SK-N-SH (cell line): Measurements from ENCODE around the gene DENND5B. TPM values are rescaled to one million over a fixed set of nuclear protein-coding genes. Genes with fewer than 3 reads are reported as not detected.
A peak's percentile ranks its signal among the peaks of the same experiment; 100 is the strongest.

ENCODE experiments used
- CTCF ChIA-PET: fragments of 300-600, 350-600 bp; formaldehyde crosslinking; extraction: SDS; loops from one replicate; lab custom pipeline; 2021; lab: Yijun Ruan, JAX
- POLR2A ChIA-PET: fragments of 350-600 bp; sonication (Branson Sonifier 250); formaldehyde crosslinking; extraction: SDS; loops from one replicate; lab custom pipeline; 2020; ENCODE audit warnings: antibody characterized with exemption, inconsistent platforms; lab: Yijun Ruan, JAX
- DNase-seq: peaks from one replicate; pipeline ENCODE4 v3.0.0; 2012
- H2AFZ ChIP-seq: fragments of 200-600 bp; sonication (generic); 2 replicates; pipeline ENCODE4 v1.8.1; 2016; ENCODE audit warnings: antibody characterized with exemption, mild to moderate bottlenecking, low read depth
- H3F3A ChIP-seq: fragments of 200-600 bp; sonication (generic); replicated peaks from 2 replicates; pipeline ENCODE3; 2016; ENCODE audit warnings: antibody characterized with exemption, mild to moderate bottlenecking; ENCODE audit not compliant: insufficient read depth
- H3K27ac ChIP-seq, 2 experiments: fragments of 200-500 bp in 1 of 2; fragments of 200-600 bp in 1 of 2; sonication (Bioruptor generic) in 1 of 2; sonication (generic), shearing (Covaris generic) in 1 of 2; 2 replicates each; pipeline versions ENCODE4 v1.5.1 to v1.6.1; 2014 to 2016; ENCODE audit warnings: low read depth in 2 of 2, inconsistent platforms in 1 of 2, low read length in 1 of 2, mild to moderate bottlenecking in 1 of 2, mixed read lengths in 1 of 2
- H3K27me3 ChIP-seq: fragments of 200-600 bp; sonication (generic), shearing (Covaris generic); 2 replicates; pipeline ENCODE4 v1.6.1; 2016; ENCODE audit warnings: mixed run types; ENCODE audit not compliant: insufficient read depth
- H3K36me3 ChIP-seq, 2 experiments: fragments of 200-500 bp in 1 of 2; fragments of 200-600 bp in 1 of 2; sonication (Bioruptor generic) in 1 of 2; sonication (generic) in 1 of 2; replicated peaks in 1 of 2; 2 replicates each; pipeline versions ENCODE3 to v1.5.1; 2014 to 2016; ENCODE audit warnings: low read length in 1 of 2, mild to moderate bottlenecking in 1 of 2; ENCODE audit not compliant: insufficient read depth in 2 of 2, control insufficient read depth in 1 of 2
- H3K4me1 ChIP-seq, 2 experiments: fragments of 200-500 bp in 1 of 2; fragments of 200-600 bp in 1 of 2; sonication (Bioruptor generic) in 1 of 2; sonication (generic), shearing (Covaris generic) in 1 of 2; 2 replicates each; pipeline versions ENCODE4 v1.5.1 to v1.6.1; 2014 to 2016; ENCODE audit warnings: low read depth in 1 of 2, low read length in 1 of 2, mixed run types in 1 of 2; ENCODE audit not compliant: insufficient read depth in 2 of 2, control insufficient read depth in 1 of 2
- H3K4me2 ChIP-seq: fragments of 200-600 bp; sonication (generic), shearing (Covaris generic); 2 replicates; pipeline ENCODE4 v1.6.1; 2017; ENCODE audit warnings: mixed run types
- H3K4me3 ChIP-seq, 2 experiments: fragments of 200-500 bp in 1 of 2; fragments of 200-600 bp in 1 of 2; sonication (Bioruptor generic) in 1 of 2; sonication (generic), shearing (Covaris generic) in 1 of 2; 2 replicates each; pipeline versions ENCODE4 v1.5.1 to v1.8.1; 2014 to 2016; ENCODE audit warnings: low read depth in 2 of 2, inconsistent platforms in 1 of 2, low read length in 1 of 2, mild to moderate bottlenecking in 1 of 2, mixed read lengths in 1 of 2, moderate library complexity in 1 of 2
- H3K79me2 ChIP-seq: fragments of 200-600 bp; sonication (generic); 2 replicates; pipeline ENCODE4 v1.8.1; 2017; ENCODE audit warnings: mild to moderate bottlenecking; ENCODE audit not compliant: insufficient read depth
- H3K9ac ChIP-seq: fragments of 200-600 bp; sonication (generic); 2 replicates; pipeline ENCODE4 v1.6.1; 2017; ENCODE audit warnings: mixed run types
- H3K9me2 ChIP-seq: fragments of 200-600 bp; sonication (generic); 2 replicates; pipeline ENCODE4 v1.6.1; 2017; ENCODE audit warnings: mixed run types
- H3K9me3 ChIP-seq: fragments of 200-600 bp; sonication (generic); 2 replicates; pipeline ENCODE4 v1.6.1; 2017; ENCODE audit warnings: mixed run types, mild to moderate bottlenecking, moderate library complexity
- H4K20me1 ChIP-seq: fragments of 200-600 bp; sonication (generic); 2 replicates; pipeline ENCODE4 v1.6.1; 2017; ENCODE audit warnings: mild to moderate bottlenecking, mixed run types; ENCODE audit not compliant: insufficient read depth
- CHD2 ChIP-seq: fragments of 150-350 bp; IDR thresholded peaks from 2 replicates; pipeline ENCODE4 v1.6.1; 2018; ENCODE audit warnings: low read length; ENCODE audit not compliant: partially characterized antibody
- CTCF ChIP-seq: fragments of 200-600 bp; sonication (generic); IDR thresholded peaks from 2 replicates; pipeline ENCODE4 v1.6.1; 2017; ENCODE audit warnings: antibody characterized with exemption, mild to moderate bottlenecking, moderate library complexity
- ELF1 ChIP-seq: IDR thresholded peaks from 2 replicates; pipeline ENCODE4 v1.4.0; 2012
- FOXJ3 ChIP-seq: sonication (generic); formaldehyde crosslinking; IDR thresholded peaks from 2 replicates; pipeline ENCODE4 v1.5.1; 2020; ENCODE audit warnings: mild to moderate bottlenecking, missing genetic modification reagents
- FOXM1 ChIP-seq: IDR thresholded peaks from 2 replicates; pipeline ENCODE4 v1.4.0; 2012; ENCODE audit warnings: low read depth, mild to moderate bottlenecking
- GABPA ChIP-seq: IDR thresholded peaks from 2 replicates; pipeline ENCODE4 v1.4.0; 2012; ENCODE audit warnings: low read depth, mild to moderate bottlenecking
- MAX ChIP-seq: IDR thresholded peaks from 2 replicates; pipeline ENCODE4 v1.4.0; 2012; ENCODE audit warnings: low read depth
- MXI1 ChIP-seq: IDR thresholded peaks from 2 replicates; pipeline ENCODE4 v1.6.1; 2012; ENCODE audit warnings: mild to moderate bottlenecking, low read depth, low read length, improper control_type of control experiment
- NFIC ChIP-seq: IDR thresholded peaks from 2 replicates; pipeline ENCODE4 v1.4.0; 2012; ENCODE audit warnings: borderline replicate concordance
- POLR2AphosphoS5 ChIP-seq: IDR thresholded peaks from 2 replicates; pipeline ENCODE4 v1.6.1; 2012; ENCODE audit warnings: low read depth, low read length
- RAD21 ChIP-seq: IDR thresholded peaks from 2 replicates; pipeline ENCODE4 v1.6.1; 2012; ENCODE audit warnings: mild to moderate bottlenecking, low read length
- REST ChIP-seq: IDR thresholded peaks from 2 replicates; pipeline ENCODE4 v1.6.1; 2012; ENCODE audit warnings: mild to moderate bottlenecking, low read depth, low read length, moderate library complexity
- RFX5 ChIP-seq: IDR thresholded peaks from 2 replicates; pipeline ENCODE4 v1.6.1; 2012; ENCODE audit warnings: mild to moderate bottlenecking, improper control_type of control experiment, low read length
- SIN3A ChIP-seq: IDR thresholded peaks from 2 replicates; pipeline ENCODE4 v1.6.1; 2012; ENCODE audit warnings: low read depth, mild to moderate bottlenecking, low read length, moderate library complexity, borderline replicate concordance
- SMC3 ChIP-seq: IDR thresholded peaks from 2 replicates; pipeline ENCODE4 v1.6.1; 2012; ENCODE audit warnings: low read depth, low read length, improper control_type of control experiment
- TCF12 ChIP-seq: IDR thresholded peaks from 2 replicates; pipeline ENCODE4 v1.4.0; 2012
- USF1 ChIP-seq: IDR thresholded peaks from 2 replicates; pipeline ENCODE4 v1.4.0; 2012; ENCODE audit warnings: low read depth, borderline replicate concordance
- USF2 ChIP-seq: fragments of 150-350 bp; IDR thresholded peaks from 2 replicates; pipeline ENCODE4 v1.6.1; 2017; ENCODE audit warnings: antibody characterized with exemption, low read length, low read depth, borderline replicate concordance
- WGBS: methylation state at CpG from one replicate; pipeline ENCODE4 v1.1.6; 2017; ENCODE audit warnings: low lambda C conversion rate; 5-methylcytosine and 5-hydroxymethylcytosine counted together
- polyA plus RNA-seq, 3 experiments: library from polyadenylated mRNA; depleted of rRNA; stranded (reverse); fragments of >200 nt; gene quantifications; 2 replicates each; pipeline ENCODE4 v1.2.3, GENCODE V29; 2012

DENND5B gene
- polyA plus RNA-seq (2012; rRNA removed), result 5.3 and 9.0 TPM in 2 replicates
- 7.7 and 8.5 TPM in 2 replicates for polyA plus RNA-seq (2012; cell fraction: cytosol; rRNA removed)
- polyA plus RNA-seq (2012; cell fraction: nucleus; rRNA removed), result 4.4 and 8.2 TPM in 2 replicates

GRCh38 chr12:31590642-31591379 is at the start of gene DENND5B:
Gene DENND5B (minus strand): TSS chr12:31591136. CDS start chr12:31590832, 304 bp downstream.
- Histone ChIP-seq H3K27ac (peak within 1 kb of the TSS; percentile 89 to 93), H3K79me2 (peaks cover 48% of the 10 kb centered on the region), H3K4me1 (peaks cover 4 to 14% of the 10 kb centered on the region in 2 experiments; a peak in 2 of 4 replicates), H2AFZ (peak within 1 kb of the TSS; percentile 61), H3K4me3 (peak within 1 kb of the TSS; percentile 83 to 88), H3K9ac (peak within 1 kb of the TSS; percentile 89), H3K27me3 (no peaks in the 10 kb centered on the region), H3K9me3 (no peaks in the 10 kb centered on the region), H3F3A (peaks cover 3% of the 10 kb centered on the region), H3K36me3 (no peaks in the 10 kb centered on the region), H4K20me1 (no peaks in the 10 kb centered on the region), H3K9me2 (no peaks in the 10 kb centered on the region), H3K4me2 (peak within 1 kb of the TSS; percentile 95)
- peak; percentile 93 for DNase-seq
- POLR2A ChIA-PET, result interaction anchor here (0.6 to 1.5 kb wide), 4 partner anchors 11 to 296 kb away, joined by 3 to 4 read pairs (median 3); no protein-coding TSS in a partner anchor
- 0% methylated on average over 11 of the region's 117 CpGs for WGBS
- CTCF ChIA-PET, result interaction anchor here (0.5 to 2.2 kb wide), 8 partner anchors 10 to 338 kb away, joined by 3 to 9 read pairs (median 4); no protein-coding TSS in a partner anchor
- TF ChIP-seq MXI1 (peak; percentile 58), RFX5 (no peak), CHD2 (peak; percentile 41), CTCF (0 out of 2 replicates have a peak, but pooled peaks have one; percentile 3)

- POLR2A ChIA-PET, result no interaction called here
Observed at GRCh38 chr12:31634620-31635019, 43.7 kb upstream of the DENND5B start.

More at GRCh38 chr12:31634620-31635019, 43.7 kb upstream of the DENND5B start:
- Histone ChIP-seq H2AFZ (no peak overlapping the region), H3K4me3 (no peak overlapping the region), H3K36me3 (no peaks in the 10 kb centered on the region), H3K27me3 (no peaks in the 10 kb centered on the region), H3K79me2 (peaks cover 31% of the 10 kb centered on the region; the same call in 1 of the 2 replicates), H3K27ac (no peak overlapping the region), H3K4me1 (peaks cover 0 to 11% of the 10 kb centered on the region in 2 experiments; a peak in 1 of 4 replicates), H3K9me3 (no peaks in the 10 kb centered on the region), H3K4me2 (no peak overlapping the region), H3K9ac (no peak overlapping the region), H3K9me2 (no peaks in the 10 kb centered on the region), H4K20me1 (peaks cover 10% of the 10 kb centered on the region; the same call in 1 of the 2 replicates), H3F3A (peaks cover 7% of the 10 kb centered on the region)
- 93% methylated on average over 1 of the region's 1 CpG for WGBS
- DNase-seq, result no peak
- CTCF ChIA-PET, result interaction anchor here (2.9 kb wide), 1 partner anchor 231 kb away, joined by 24 read pairs; no protein-coding TSS in a partner anchor
- TF ChIP-seq SIN3A, result no peak
- no peak for TF ChIP-seq MAX
- no peak for TF ChIP-seq SMC3
- TF ChIP-seq RAD21, result no peak
- TF ChIP-seq USF2, result no peak
- no peak for TF ChIP-seq ELF1
- no peak for TF ChIP-seq REST
- TF ChIP-seq FOXJ3 (CRISPR knock-in tag), result no peak
- no peak for TF ChIP-seq POLR2AphosphoS5
- TF ChIP-seq NFIC, result no peak
- no peak for TF ChIP-seq USF1
- no peak for TF ChIP-seq TCF12
- TF ChIP-seq GABPA, result no peak
- TF ChIP-seq FOXM1, result no peak
